ENCODE data around the gene MAB21L4.
"Not testable (repeated sequence)": the region's sequence is repeated elsewhere in the genome, so short reads cannot be mapped to it uniquely, and the experiment has no call there.

MAB21L4 gene

GRCh38 chr2:240856151-240856980 is 39.6 kb downstream of the MAB21L4 start:
- Histone ChIP-seq H3K27ac (ENCODE audit: low read depth, low read length) (no peak overlapping the region), H3K4me1 (ENCODE audit: insufficient read depth, low read length) (no peaks in the 10 kb centered on the region), H3K27me3 (ENCODE audit: control insufficient read depth in 1 of 2, insufficient read depth in 2 of 2, low read length in 2 of 2) (no peaks in the 10 kb centered on the region), H3K9me3 (ENCODE audit: low read length) (no peaks in the 10 kb centered on the region), H3K36me3 (ENCODE audit: insufficient read depth, low read length) (no peaks in the 10 kb centered on the region), H3K9ac (ENCODE audit: low read length) (no peak overlapping the region), H3K4me3 (ENCODE audit: low read depth in 1 of 2, low read length in 2 of 2) (no peak overlapping the region)

DNA sequence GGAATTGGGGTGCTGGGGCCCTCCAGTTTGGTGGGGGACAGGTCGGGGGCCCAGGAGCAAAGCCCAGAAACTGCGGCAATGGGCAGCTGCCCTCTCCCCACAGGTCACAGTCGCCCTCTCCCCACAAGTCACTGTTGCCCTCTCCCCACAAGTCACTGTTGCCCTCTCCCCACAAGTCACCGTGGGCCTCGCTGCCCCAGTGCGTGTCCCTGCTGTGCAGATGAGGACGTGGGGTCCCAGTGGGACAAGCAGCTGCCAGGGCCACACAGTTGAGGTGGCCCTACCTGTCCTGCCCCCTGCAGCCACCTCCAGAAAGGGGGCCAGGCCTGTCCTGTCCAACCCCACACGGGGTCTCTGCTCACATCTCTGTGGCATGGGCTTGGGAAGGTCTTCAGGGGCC is 40.3 kb downstream of the MAB21L4 start:
- no peak overlapping the region for H3K4me3 ChIP-seq (ENCODE audit: low read depth in 1 of 2, low read length in 2 of 2)
- no peaks in the 10 kb centered on the region for H3K27me3 ChIP-seq (ENCODE audit: control insufficient read depth in 1 of 2, insufficient read depth in 2 of 2, low read length in 2 of 2)
- no peak overlapping the region for H3K9ac ChIP-seq (ENCODE audit: low read length)
- H3K9me3 ChIP-seq (ENCODE audit: low read length) = no peaks in the 10 kb centered on the region
- H3K4me1 ChIP-seq (ENCODE audit: insufficient read depth, low read length) = no peaks in the 10 kb centered on the region
- no peak overlapping the region for H3K27ac ChIP-seq (ENCODE audit: low read depth, low read length)
- no peaks in the 10 kb centered on the region for H3K36me3 ChIP-seq (ENCODE audit: insufficient read depth, low read length)

GRCh38 chr2:240852671-240853314 is 43.2 kb downstream of the MAB21L4 start:
- Histone ChIP-seq H3K4me3 (ENCODE audit: low read depth in 1 of 2, low read length in 2 of 2) (no peak overlapping the region), H3K27me3 (ENCODE audit: control insufficient read depth in 1 of 2, insufficient read depth in 2 of 2, low read length in 2 of 2) (no peaks in the 10 kb centered on the region)

GRCh38 chr2:240851078-240851991 is 44.6 kb downstream of the MAB21L4 start:
- no peaks in the 10 kb centered on the region for H3K27me3 ChIP-seq (ENCODE audit: control insufficient read depth in 1 of 2, insufficient read depth in 2 of 2, low read length in 2 of 2)
- H3K9ac ChIP-seq (ENCODE audit: low read length) = no peak overlapping the region
- no peaks in the 10 kb centered on the region for H3K9me3 ChIP-seq (ENCODE audit: low read length)
- H3K4me1 ChIP-seq (ENCODE audit: insufficient read depth, low read length) = no peaks in the 10 kb centered on the region
- no peaks in the 10 kb centered on the region for H3K36me3 ChIP-seq (ENCODE audit: insufficient read depth, low read length)
- H3K4me3 ChIP-seq (ENCODE audit: low read depth in 1 of 2, low read length in 2 of 2) = no peak overlapping the region
- H3K27ac ChIP-seq (ENCODE audit: low read depth, low read length) = no peak overlapping the region

More at GRCh38 chr2:240852671-240853314, 43.2 kb downstream of the MAB21L4 start:
- H3K36me3 ChIP-seq (ENCODE audit: insufficient read depth, low read length) = no peaks in the 10 kb centered on the region
- H3K4me1 ChIP-seq (ENCODE audit: insufficient read depth, low read length) = no peaks in the 10 kb centered on the region
- H3K27ac ChIP-seq (ENCODE audit: low read depth, low read length) = no peak overlapping the region
- no peaks in the 10 kb centered on the region for H3K9me3 ChIP-seq (ENCODE audit: low read length)
- no peak overlapping the region for H3K9ac ChIP-seq (ENCODE audit: low read length)

- H3K9me3 ChIP-seq (ENCODE audit: low read length) = no peaks in the 10 kb centered on the region
- no peaks in the 10 kb centered on the region for H3K4me1 ChIP-seq (ENCODE audit: insufficient read depth, low read length)
- H3K4me3 ChIP-seq (ENCODE audit: low read depth in 1 of 2, low read length in 2 of 2) = no peak overlapping the region
- H3K36me3 ChIP-seq (ENCODE audit: insufficient read depth, low read length) = no peaks in the 10 kb centered on the region
- no peak overlapping the region for H3K27ac ChIP-seq (ENCODE audit: low read depth, low read length)
- no peaks in the 10 kb centered on the region for H3K27me3 ChIP-seq (ENCODE audit: control insufficient read depth in 1 of 2, insufficient read depth in 2 of 2, low read length in 2 of 2)
- no peak overlapping the region for H3K9ac ChIP-seq (ENCODE audit: low read length)
Observed at GRCh38 chr2:240850756-240851077, 45.2 kb downstream of the MAB21L4 start.

DNA sequence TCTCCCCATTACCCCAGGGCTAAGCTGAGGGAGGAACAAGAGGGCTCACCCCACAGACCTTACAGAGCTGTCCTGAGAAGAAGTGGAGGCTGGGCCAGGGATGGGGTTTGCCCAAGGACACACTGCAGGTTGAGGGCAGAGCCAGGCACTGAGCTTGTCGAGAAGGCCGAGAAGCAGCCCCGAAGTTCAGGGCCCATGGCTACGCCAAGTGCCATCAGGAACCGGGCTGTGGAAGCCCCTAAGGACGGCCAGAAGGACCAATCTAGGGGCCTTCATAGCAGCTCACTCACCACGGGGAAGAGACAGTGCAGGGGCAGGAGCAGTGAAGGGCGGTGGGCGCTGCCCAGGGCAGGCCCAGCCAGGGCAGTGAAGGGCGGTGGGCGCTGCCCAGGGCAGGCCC is 45.9 kb downstream of the MAB21L4 start:
- Histone ChIP-seq H3K4me1 (ENCODE audit: insufficient read depth, low read length) (no peaks in the 10 kb centered on the region), H3K36me3 (ENCODE audit: insufficient read depth, low read length) (no peaks in the 10 kb centered on the region), H3K27ac (ENCODE audit: low read depth, low read length) (no peak overlapping the region), H3K27me3 (ENCODE audit: control insufficient read depth in 1 of 2, insufficient read depth in 2 of 2, low read length in 2 of 2) (no peaks in the 10 kb centered on the region), H3K4me3 (ENCODE audit: low read depth in 1 of 2, low read length in 2 of 2) (no peak overlapping the region), H3K9ac (ENCODE audit: low read length) (no peak overlapping the region), H3K9me3 (ENCODE audit: low read length) (no peaks in the 10 kb centered on the region)

DNA sequence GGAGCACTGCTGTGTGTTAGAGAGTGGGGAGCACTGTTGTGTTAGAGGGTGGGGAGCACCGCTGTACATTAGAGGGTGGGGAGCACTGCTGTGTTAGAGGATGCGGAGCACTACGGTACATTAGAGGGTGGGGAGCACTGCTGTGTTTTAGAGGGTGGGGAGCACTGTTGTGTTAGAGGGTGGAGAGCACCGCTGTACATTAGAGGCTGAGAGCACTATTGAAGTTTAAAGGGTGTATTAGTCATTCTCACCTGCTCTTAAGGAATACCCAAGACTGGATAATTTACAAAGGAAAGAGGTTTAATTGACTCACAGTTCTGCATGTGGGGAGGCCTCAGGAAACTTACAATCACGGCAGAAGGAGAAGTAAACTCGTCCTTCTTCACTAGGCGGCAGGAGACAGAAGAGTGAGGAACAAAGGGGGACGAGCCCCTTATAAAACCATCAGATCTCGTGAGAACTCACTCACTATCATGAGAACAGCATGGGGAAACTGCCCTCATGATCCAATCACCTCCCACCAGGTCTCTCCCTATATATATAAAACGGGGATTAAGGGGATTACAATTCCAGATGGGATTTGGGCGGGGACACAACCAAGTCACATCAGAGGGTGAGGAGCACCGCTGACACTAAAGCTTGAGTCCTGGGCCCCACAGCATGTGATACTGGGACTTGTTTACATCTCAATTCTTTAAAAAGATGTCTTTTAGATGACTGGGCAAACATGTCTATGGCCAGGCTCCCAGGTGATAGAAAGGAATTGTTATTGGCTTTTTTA is 46.9 kb downstream of the MAB21L4 start:
- Histone ChIP-seq H3K4me3 (ENCODE audit: low read depth in 1 of 2, low read length in 2 of 2) (no peak overlapping the region), H3K36me3 (ENCODE audit: insufficient read depth, low read length) (no peaks in the 10 kb centered on the region), H3K4me1 (ENCODE audit: insufficient read depth, low read length) (no peaks in the 10 kb centered on the region), H3K9me3 (ENCODE audit: low read length) (no peaks in the 10 kb centered on the region), H3K27ac (ENCODE audit: low read depth, low read length) (no peak overlapping the region), H3K9ac (ENCODE audit: low read length) (no peak overlapping the region), H3K27me3 (ENCODE audit: control insufficient read depth in 1 of 2, insufficient read depth in 2 of 2, low read length in 2 of 2) (no peaks in the 10 kb centered on the region)

- no peaks in the 10 kb centered on the region for H3K4me1 ChIP-seq (ENCODE audit: insufficient read depth, low read length)
Observed at GRCh38 chr2:240847817-240848216, 48.1 kb downstream of the MAB21L4 start.

GRCh38 chr2:240846873-240847595 is 48.9 kb downstream of the MAB21L4 start:
- Histone ChIP-seq H3K4me1 (ENCODE audit: insufficient read depth, low read length) (no peaks in the 10 kb centered on the region), H3K27me3 (ENCODE audit: control insufficient read depth in 1 of 2, insufficient read depth in 2 of 2, low read length in 2 of 2) (no peaks in the 10 kb centered on the region), H3K36me3 (ENCODE audit: insufficient read depth, low read length) (no peaks in the 10 kb centered on the region), H3K27ac (ENCODE audit: low read depth, low read length) (no peak overlapping the region), H3K9ac (ENCODE audit: low read length) (no peak overlapping the region), H3K9me3 (ENCODE audit: low read length) (no peaks in the 10 kb centered on the region), H3K4me3 (ENCODE audit: low read depth in 1 of 2, low read length in 2 of 2) (no peak overlapping the region)

More at GRCh38 chr2:240847817-240848216, 48.1 kb downstream of the MAB21L4 start:
- Histone ChIP-seq H3K27me3 (ENCODE audit: control insufficient read depth in 1 of 2, insufficient read depth in 2 of 2, low read length in 2 of 2) (no peaks in the 10 kb centered on the region), H3K36me3 (ENCODE audit: insufficient read depth, low read length) (no peaks in the 10 kb centered on the region), H3K9me3 (ENCODE audit: low read length) (no peaks in the 10 kb centered on the region), H3K4me3 (ENCODE audit: low read depth in 1 of 2, low read length in 2 of 2) (no peak overlapping the region), H3K9ac (ENCODE audit: low read length) (no peak overlapping the region), H3K27ac (ENCODE audit: low read depth, low read length) (no peak overlapping the region)

DNA sequence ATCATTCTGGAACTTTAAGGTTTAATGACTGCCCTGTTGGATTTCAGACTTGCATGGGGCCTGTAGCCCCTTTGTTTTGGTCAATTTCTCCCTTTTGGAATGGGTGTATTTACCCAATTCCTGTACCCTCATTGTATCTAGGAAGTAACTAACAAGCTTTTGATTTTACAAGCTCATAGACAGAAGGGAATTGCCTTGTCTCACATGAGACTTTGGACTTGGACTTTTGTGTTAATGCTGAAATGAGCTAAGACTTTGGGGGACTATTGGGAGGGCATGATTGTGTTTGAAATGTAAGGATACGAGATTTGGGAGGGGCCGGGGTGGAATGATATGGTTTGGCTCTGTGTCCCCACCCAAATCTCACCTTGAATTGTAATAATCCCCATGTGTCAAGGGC is 49.6 kb downstream of the MAB21L4 start:
- H3K4me3 ChIP-seq (ENCODE audit: low read depth in 1 of 2, low read length in 2 of 2); H3K27me3 ChIP-seq (ENCODE audit: control insufficient read depth in 1 of 2, insufficient read depth in 2 of 2, low read length in 2 of 2); H3K36me3 ChIP-seq (ENCODE audit: insufficient read depth, low read length); H3K9me3 ChIP-seq (ENCODE audit: low read length); H3K9ac ChIP-seq (ENCODE audit: low read length); H3K4me1 ChIP-seq (ENCODE audit: insufficient read depth, low read length); H3K27ac ChIP-seq (ENCODE audit: low read depth, low read length): not testable (repeated sequence)
